ENCODE data around the gene SPO11.

Gene SPO11

GRCh38 chr20:57312138-57312537, 17.5 kb upstream of the SPO11 start:
- no peaks in the 10 kb centered on the region for H3K27me3 ChIP-seq (ENCODE audit: insufficient read depth, low read length)
- no peak overlapping the region for H3K27ac ChIP-seq (ENCODE audit: low read length)
- no peaks in the 10 kb centered on the region for H3K9me3 ChIP-seq (ENCODE audit: insufficient read depth, low read depth, low read length)
- no peak overlapping the region for H3K9ac ChIP-seq (ENCODE audit: low read depth, low read length)
- H3K4me3 ChIP-seq (ENCODE audit: low read length): no peak overlapping the region
- no peaks in the 10 kb centered on the region for H3K36me3 ChIP-seq (ENCODE audit: insufficient read depth, low read depth, low read length)
- H3K4me1 ChIP-seq (ENCODE audit: insufficient read depth, low read length): no peaks in the 10 kb centered on the region

- Histone ChIP-seq H3K9ac (ENCODE audit: low read depth, low read length) (no peak overlapping the region), H3K4me3 (ENCODE audit: low read length) (no peak overlapping the region), H3K36me3 (ENCODE audit: insufficient read depth, low read depth, low read length) (no peaks in the 10 kb centered on the region), H3K9me3 (ENCODE audit: insufficient read depth, low read depth, low read length) (no peaks in the 10 kb centered on the region), H3K27me3 (ENCODE audit: insufficient read depth, low read length) (no peaks in the 10 kb centered on the region), H3K4me1 (ENCODE audit: insufficient read depth, low read length) (no peaks in the 10 kb centered on the region), H3K27ac (ENCODE audit: low read length) (no peak overlapping the region)
Observed at GRCh38 chr20:57313230-57313629, 16.4 kb upstream of the SPO11 start.

- Histone ChIP-seq H3K36me3 (ENCODE audit: insufficient read depth, low read depth, low read length) (no peaks in the 10 kb centered on the region), H3K9ac (ENCODE audit: low read depth, low read length) (no peak overlapping the region), H3K4me3 (ENCODE audit: low read length) (no peak overlapping the region), H3K9me3 (ENCODE audit: insufficient read depth, low read depth, low read length) (no peaks in the 10 kb centered on the region), H3K27me3 (ENCODE audit: insufficient read depth, low read length) (no peaks in the 10 kb centered on the region), H3K4me1 (ENCODE audit: insufficient read depth, low read length) (no peaks in the 10 kb centered on the region), H3K27ac (ENCODE audit: low read length) (no peak overlapping the region)
Observed at GRCh38 chr20:57313951-57314350, 15.7 kb upstream of the SPO11 start.

GRCh38 chr20:57315083-57315975, 14.3 kb upstream of the SPO11 start:
- H3K9ac ChIP-seq (ENCODE audit: low read depth, low read length): no peak overlapping the region
- H3K36me3 ChIP-seq (ENCODE audit: insufficient read depth, low read depth, low read length): no peaks in the 10 kb centered on the region
- no peaks in the 10 kb centered on the region for H3K4me1 ChIP-seq (ENCODE audit: insufficient read depth, low read length)
- H3K9me3 ChIP-seq (ENCODE audit: insufficient read depth, low read depth, low read length): no peaks in the 10 kb centered on the region
- no peak overlapping the region for H3K4me3 ChIP-seq (ENCODE audit: low read length)
- H3K27ac ChIP-seq (ENCODE audit: low read length): no peak overlapping the region
- no peaks in the 10 kb centered on the region for H3K27me3 ChIP-seq (ENCODE audit: insufficient read depth, low read length)

GRCh38 chr20:57315976-57316480, 13.6 kb upstream of the SPO11 start:
- Histone ChIP-seq H3K4me1 (ENCODE audit: insufficient read depth, low read length) (no peaks in the 10 kb centered on the region), H3K36me3 (ENCODE audit: insufficient read depth, low read depth, low read length) (no peaks in the 10 kb centered on the region), H3K27ac (ENCODE audit: low read length) (no peak overlapping the region), H3K9ac (ENCODE audit: low read depth, low read length) (no peak overlapping the region), H3K27me3 (ENCODE audit: insufficient read depth, low read length) (no peaks in the 10 kb centered on the region), H3K4me3 (ENCODE audit: low read length) (no peak overlapping the region), H3K9me3 (ENCODE audit: insufficient read depth, low read depth, low read length) (no peaks in the 10 kb centered on the region)

- Histone ChIP-seq H3K27me3 (ENCODE audit: insufficient read depth, low read length) (no peaks in the 10 kb centered on the region), H3K4me3 (ENCODE audit: low read length) (no peak overlapping the region), H3K36me3 (ENCODE audit: insufficient read depth, low read depth, low read length) (no peaks in the 10 kb centered on the region), H3K4me1 (ENCODE audit: insufficient read depth, low read length) (no peaks in the 10 kb centered on the region), H3K9me3 (ENCODE audit: insufficient read depth, low read depth, low read length) (no peaks in the 10 kb centered on the region), H3K27ac (ENCODE audit: low read length) (no peak overlapping the region), H3K9ac (ENCODE audit: low read depth, low read length) (no peak overlapping the region)
Observed at GRCh38 chr20:57316795-57317201, 12.8 kb upstream of the SPO11 start.

- no peak overlapping the region for H3K4me3 ChIP-seq (ENCODE audit: low read length)
- H3K9ac ChIP-seq (ENCODE audit: low read depth, low read length): no peak overlapping the region
- H3K36me3 ChIP-seq (ENCODE audit: insufficient read depth, low read depth, low read length): no peaks in the 10 kb centered on the region
- H3K9me3 ChIP-seq (ENCODE audit: insufficient read depth, low read depth, low read length): no peaks in the 10 kb centered on the region
- no peak overlapping the region for H3K27ac ChIP-seq (ENCODE audit: low read length)
- no peaks in the 10 kb centered on the region for H3K27me3 ChIP-seq (ENCODE audit: insufficient read depth, low read length)
- H3K4me1 ChIP-seq (ENCODE audit: insufficient read depth, low read length): no peaks in the 10 kb centered on the region
Observed at GRCh38 chr20:57317316-57317788, 12.3 kb upstream of the SPO11 start.

- Histone ChIP-seq H3K9me3 (ENCODE audit: insufficient read depth, low read depth, low read length) (no peaks in the 10 kb centered on the region), H3K4me1 (ENCODE audit: insufficient read depth, low read length) (peaks cover 4% of the 10 kb centered on the region; the same call in 1 of the 2 replicates), H3K36me3 (ENCODE audit: insufficient read depth, low read depth, low read length) (no peaks in the 10 kb centered on the region), H3K27me3 (ENCODE audit: insufficient read depth, low read length) (no peaks in the 10 kb centered on the region), H3K27ac (ENCODE audit: low read length) (no peak overlapping the region), H3K4me3 (ENCODE audit: low read length) (no peak overlapping the region), H3K9ac (ENCODE audit: low read depth, low read length) (no peak overlapping the region)
Observed at GRCh38 chr20:57317789-57318371, 11.7 kb upstream of the SPO11 start.

GRCh38 chr20:57319584-57319983, 10.0 kb upstream of the SPO11 start:
- Histone ChIP-seq H3K4me1 (ENCODE audit: insufficient read depth, low read length) (peaks cover 14% of the 10 kb centered on the region; the same call in 1 of the 2 replicates), H3K36me3 (ENCODE audit: insufficient read depth, low read depth, low read length) (no peaks in the 10 kb centered on the region), H3K9ac (ENCODE audit: low read depth, low read length) (no peak overlapping the region), H3K27me3 (ENCODE audit: insufficient read depth, low read length) (no peaks in the 10 kb centered on the region), H3K27ac (ENCODE audit: low read length) (no peak overlapping the region), H3K9me3 (ENCODE audit: insufficient read depth, low read depth, low read length) (no peaks in the 10 kb centered on the region), H3K4me3 (ENCODE audit: low read length) (no peak overlapping the region)

- peaks cover 16% of the 10 kb centered on the region; the same call in 1 of the 2 replicates for H3K4me1 ChIP-seq (ENCODE audit: insufficient read depth, low read length)
- no peaks in the 10 kb centered on the region for H3K36me3 ChIP-seq (ENCODE audit: insufficient read depth, low read depth, low read length)
Observed at GRCh38 chr20:57320358-57320757, 9.2 kb upstream of the SPO11 start.

GRCh38 chr20:57321142-57321541, 8.5 kb upstream of the SPO11 start:
- Histone ChIP-seq H3K4me3 (ENCODE audit: low read length) (no peak overlapping the region), H3K27me3 (ENCODE audit: insufficient read depth, low read length) (no peaks in the 10 kb centered on the region), H3K36me3 (ENCODE audit: insufficient read depth, low read depth, low read length) (no peaks in the 10 kb centered on the region), H3K27ac (ENCODE audit: low read length) (no peak overlapping the region), H3K9me3 (ENCODE audit: insufficient read depth, low read depth, low read length) (no peaks in the 10 kb centered on the region), H3K4me1 (ENCODE audit: insufficient read depth, low read length) (peaks cover 16% of the 10 kb centered on the region; the same call in 1 of the 2 replicates), H3K9ac (ENCODE audit: low read depth, low read length) (no peak overlapping the region)

More at GRCh38 chr20:57320358-57320757, 9.2 kb upstream of the SPO11 start:
- Histone ChIP-seq H3K9me3 (ENCODE audit: insufficient read depth, low read depth, low read length) (no peaks in the 10 kb centered on the region), H3K4me3 (ENCODE audit: low read length) (no peak overlapping the region), H3K9ac (ENCODE audit: low read depth, low read length) (no peak overlapping the region), H3K27ac (ENCODE audit: low read length) (no peak overlapping the region), H3K27me3 (ENCODE audit: insufficient read depth, low read length) (no peaks in the 10 kb centered on the region)

GRCh38 chr20:57322476-57322875, 7.1 kb upstream of the SPO11 start:
- Histone ChIP-seq H3K27ac (ENCODE audit: low read length) (no peak overlapping the region), H3K9ac (ENCODE audit: low read depth, low read length) (no peak overlapping the region), H3K9me3 (ENCODE audit: insufficient read depth, low read depth, low read length) (no peaks in the 10 kb centered on the region), H3K4me1 (ENCODE audit: insufficient read depth, low read length) (peaks cover 27% of the 10 kb centered on the region), H3K4me3 (ENCODE audit: low read length) (0 out of 2 replicates have a peak overlapping the region, but pooled peaks have one; percentile 21), H3K36me3 (ENCODE audit: insufficient read depth, low read depth, low read length) (no peaks in the 10 kb centered on the region), H3K27me3 (ENCODE audit: insufficient read depth, low read length) (no peaks in the 10 kb centered on the region)

Data from iPS-20b (cell line).